22Rv1 (cell line): ENCODE measurements around the gene DOC2A.
A peak's percentile ranks its signal among the peaks of the same experiment; 100 is the strongest.
"Not testable (repeated sequence)": the region's sequence is repeated elsewhere in the genome, so short reads cannot be mapped to it uniquely, and the experiment has no call there.

Source experiments
- H3K27ac ChIP-seq: fragments of 450-650 bp; 2 replicates; pipeline ENCODE4 v1.5.1; 2017
- CTCF ChIP-seq: fragments of 450-650 bp; IDR thresholded peaks from 2 replicates; pipeline ENCODE4 v1.5.1; 2017; ENCODE audit warnings: mild to moderate bottlenecking
- ZFX ChIP-seq: fragments of 450-650 bp; IDR thresholded peaks from 2 replicates; pipeline ENCODE4 v1.6.1; 2017; ENCODE audit warnings: antibody characterized with exemption, borderline replicate concordance

The DOC2A gene

GRCh38 chr16:30051518-30051917 is 40.7 kb upstream of the DOC2A start:
- H3K27ac ChIP-seq = peak overlapping the region; percentile 71
- TF ChIP-seq ZFX (no peak), CTCF (no peak)

- H3K27ac ChIP-seq = no peak overlapping the region
- no peak for TF ChIP-seq CTCF
- TF ChIP-seq ZFX = no peak
These were observed 39.0 kb upstream of the DOC2A start for GRCh38 chr16:30049871-30050270.

GRCh38 chr16:30046588-30046987 is 35.8 kb upstream of the DOC2A start:
- no peak for TF ChIP-seq CTCF
- no peak for TF ChIP-seq ZFX

GRCh38 chr16:30046178-30046577 is 35.4 kb upstream of the DOC2A start:
- TF ChIP-seq ZFX (no peak), CTCF (no peak)
- no peak overlapping the region for H3K27ac ChIP-seq

More at GRCh38 chr16:30046588-30046987, 35.8 kb upstream of the DOC2A start:
- H3K27ac ChIP-seq = no peak overlapping the region

- TF ChIP-seq CTCF (peak; percentile 61), ZFX (no peak)
- H3K27ac ChIP-seq = no peak overlapping the region
These were observed 31.0 kb upstream of the DOC2A start for GRCh38 chr16:30041841-30042240.

- not testable (repeated sequence) for H3K27ac ChIP-seq
These were observed 29.9 kb upstream of the DOC2A start for GRCh38 chr16:30040690-30041089.

GRCh38 chr16:30040221-30040620 is 29.4 kb upstream of the DOC2A start:
- H3K27ac ChIP-seq = no peak overlapping the region

More at GRCh38 chr16:30040221-30040620, 29.4 kb upstream of the DOC2A start:
- TF ChIP-seq ZFX (no peak), CTCF (no peak)
